Subcutaneous abdominal adipose tissue (tissue), 5 donors: ENCODE measurements around the gene SETSIP.
"Not testable (repeated sequence)": the region's sequence is repeated elsewhere in the genome, so short reads cannot be mapped to it uniquely, and the experiment has no call there.

ENCODE experiments used
- H3K27ac ChIP-seq: one replicate; pipeline ENCODE4 v1.7.0; 2013; ENCODE audit warnings: low read depth, mild to moderate bottlenecking, inconsistent platforms, low read length, moderate library complexity
- H3K27me3 ChIP-seq, 5 donors: one replicate each; pipeline ENCODE4 v1.7.0; 2013; ENCODE audit warnings: low read length in 5 of 5, inconsistent platforms in 1 of 5; ENCODE audit not compliant: control insufficient read depth in 5 of 5, insufficient read depth in 4 of 5
- H3K36me3 ChIP-seq, 5 donors: one replicate each; pipeline ENCODE4 v1.7.0; 2013; ENCODE audit warnings: low read length in 5 of 5; ENCODE audit not compliant: control insufficient read depth in 5 of 5, insufficient read depth in 5 of 5
- H3K4me1 ChIP-seq, 5 donors: one replicate each; pipeline ENCODE4 v1.7.0; 2013; ENCODE audit warnings: low read length in 5 of 5, mild to moderate bottlenecking in 3 of 5, moderate library complexity in 1 of 5; ENCODE audit not compliant: control insufficient read depth in 5 of 5, insufficient read depth in 5 of 5
- H3K4me3 ChIP-seq, 5 donors: one replicate each; pipeline ENCODE4 v1.7.0; 2013; ENCODE audit warnings: low read length in 5 of 5, low read depth in 1 of 5
- H3K9ac ChIP-seq, 5 donors: one replicate each; pipeline ENCODE4 v1.7.0; 2013; ENCODE audit warnings: low read length in 5 of 5, mild to moderate bottlenecking in 4 of 5, moderate library complexity in 3 of 5
- H3K9me3 ChIP-seq, 5 donors: one replicate each; pipeline ENCODE4 v1.7.0; 2013; ENCODE audit warnings: low read length in 5 of 5; ENCODE audit not compliant: control insufficient read depth in 5 of 5
- donor health status: healthy.
- donor health status: healthy.
- donor health status: healthy.
- donor health status: healthy.
- donor health status: healthy.

SETSIP gene

GRCh38 chr1:92091625-92092024 lies 16.4 kb upstream of the SETSIP start:
- Histone ChIP-seq H3K4me1 (peaks cover 0 to 4% (median 0%) of the 10 kb centered on the region in 5 donors), H3K9me3 (peaks cover 0 to 6% (median 3%) of the 10 kb centered on the region in 5 donors), H3K27ac (no peak overlapping the region), H3K36me3 (peaks cover 2 to 15% (median 8%) of the 10 kb centered on the region in 5 donors), H3K9ac (no peak overlapping the region), H3K4me3 (no peak overlapping the region), H3K27me3 (no peaks in the 10 kb centered on the region)

GRCh38 chr1:92087542-92087941 lies 12.3 kb upstream of the SETSIP start:
- no peak overlapping the region for H3K9ac ChIP-seq
- peaks cover 0 to 30% (median 22%) of the 10 kb centered on the region in 5 donors for H3K9me3 ChIP-seq
- peaks cover 2 to 11% (median 7%) of the 10 kb centered on the region in 5 donors for H3K36me3 ChIP-seq
- H3K4me1 ChIP-seq: no peaks in the 10 kb centered on the region
- no peaks in the 10 kb centered on the region for H3K27me3 ChIP-seq
- H3K4me3 ChIP-seq: no peak overlapping the region
- no peak overlapping the region for H3K27ac ChIP-seq

- Histone ChIP-seq H3K9me3 (peaks cover 0 to 30% (median 22%) of the 10 kb centered on the region in 5 donors), H3K36me3 (peaks cover 2 to 11% (median 5%) of the 10 kb centered on the region in 5 donors), H3K9ac (no peak overlapping the region), H3K27ac (no peak overlapping the region), H3K4me3 (peak overlapping the region in 3 of 5 donors; percentile 23 to 44 (median 36)), H3K27me3 (no peaks in the 10 kb centered on the region), H3K4me1 (peaks cover 0 to 6% (median 5%) of the 10 kb centered on the region in 5 donors)
These were observed 10.5 kb upstream of the SETSIP start for GRCh38 chr1:92085727-92086126.

GRCh38 chr1:92084651-92085050 lies 9.4 kb upstream of the SETSIP start:
- Histone ChIP-seq H3K27me3 (no peaks in the 10 kb centered on the region), H3K4me1 (peaks cover 0 to 11% (median 10%) of the 10 kb centered on the region in 5 donors), H3K9ac (no peak overlapping the region), H3K27ac (no peak overlapping the region), H3K4me3 (no peak overlapping the region), H3K9me3 (peaks cover 0 to 30% (median 22%) of the 10 kb centered on the region in 5 donors), H3K36me3 (peaks cover 2 to 6% (median 5%) of the 10 kb centered on the region in 5 donors)

GRCh38 chr1:92081031-92081430 lies 5.8 kb upstream of the SETSIP start:
- Histone ChIP-seq H3K4me3 (peak overlapping the region; percentile 83 to 96 (median 95)), H3K27ac (peak overlapping the region; percentile 60)

GRCh38 chr1:92080128-92080985 lies 5.1 kb upstream of the SETSIP start, which contains the start of gene BTBD8:
TSS of gene BTBD8 (plus strand) at chr1:92080345. CDS start at chr1:92080572, 227 bp downstream.
- H3K9ac ChIP-seq: peak within 1 kb of the TSS; percentile 58 to 85 (median 84)
- peaks cover 0 to 3% (median 0%) of the 10 kb centered on the region in 5 donors for H3K36me3 ChIP-seq
- no peaks in the 10 kb centered on the region for H3K27me3 ChIP-seq
- H3K9me3 ChIP-seq: peaks cover 0 to 12% (median 8%) of the 10 kb centered on the region in 5 donors
- peak within 1 kb of the TSS; percentile 83 to 96 (median 95) for H3K4me3 ChIP-seq
- H3K4me1 ChIP-seq: peaks cover 0 to 14% (median 11%) of the 10 kb centered on the region in 5 donors
- peak within 1 kb of the TSS; percentile 60 for H3K27ac ChIP-seq

More at GRCh38 chr1:92081031-92081430, 5.8 kb upstream of the SETSIP start:
- peaks cover 0 to 3% (median 0%) of the 10 kb centered on the region in 5 donors for H3K36me3 ChIP-seq
- peaks cover 0 to 19% (median 13%) of the 10 kb centered on the region in 5 donors for H3K9me3 ChIP-seq
- H3K4me1 ChIP-seq: peaks cover 0 to 14% (median 11%) of the 10 kb centered on the region in 5 donors
- peak overlapping the region; percentile 58 to 85 (median 84) for H3K9ac ChIP-seq
- no peaks in the 10 kb centered on the region for H3K27me3 ChIP-seq

GRCh38 chr1:92079441-92079840 lies 4.2 kb upstream of the SETSIP start:
- peaks cover 0 to 3% (median 3%) of the 10 kb centered on the region in 5 donors for H3K9me3 ChIP-seq
- H3K9ac ChIP-seq: peak overlapping the region in 1 of 5 donors; percentile 85
- H3K27me3 ChIP-seq: no peaks in the 10 kb centered on the region
- H3K27ac ChIP-seq: no peak overlapping the region
- H3K4me1 ChIP-seq: peaks cover 0 to 14% (median 11%) of the 10 kb centered on the region in 5 donors
- H3K4me3 ChIP-seq: peak overlapping the region; percentile 83 to 96 (median 95)
- H3K36me3 ChIP-seq: no peaks in the 10 kb centered on the region

GRCh38 chr1:92078077-92078476 lies 2.9 kb upstream of the SETSIP start:
- H3K9ac ChIP-seq, H3K4me3 ChIP-seq, H3K36me3 ChIP-seq, H3K27ac ChIP-seq, H3K9me3 ChIP-seq, H3K27me3 ChIP-seq: not testable (repeated sequence)
- peaks cover 0 to 14% (median 11%) of the 10 kb centered on the region in 5 donors for H3K4me1 ChIP-seq

GRCh38 chr1:92076363-92076762 lies 1.2 kb upstream of the SETSIP start:
- Histone ChIP-seq H3K9ac (no peak overlapping the region), H3K27me3 (no peaks in the 10 kb centered on the region), H3K4me3 (no peak overlapping the region), H3K9me3 (no peaks in the 10 kb centered on the region), H3K36me3 (no peaks in the 10 kb centered on the region), H3K27ac (no peak overlapping the region), H3K4me1 (peaks cover 0 to 14% (median 10%) of the 10 kb centered on the region in 5 donors)

- H3K36me3 ChIP-seq, H3K27ac ChIP-seq, H3K4me3 ChIP-seq, H3K4me1 ChIP-seq, H3K9ac ChIP-seq, H3K27me3 ChIP-seq, H3K9me3 ChIP-seq: not testable (repeated sequence)
These were observed 765 bp downstream of the SETSIP start for GRCh38 chr1:92074446-92074845.
